Stimulated activated CD8-positive, alpha-beta memory T cell treated with anti-CD3 and anti-CD28 coated beads, Interleukin-12 subunit alpha, Interleukin-12 subunit beta, amount 100 ng/mL, for 4 hours (primary cell): ENCODE measurements around the gene GAPVD1.
"Not testable (repeated sequence)": the region's sequence is repeated elsewhere in the genome, so short reads cannot be mapped to it uniquely, and the experiment has no call there.

ENCODE experiments used
- DNase-seq: peaks from one replicate; pipeline ENCODE4 v3.0.0-alpha.2; 2020; ENCODE audit warnings: low read depth

Gene GAPVD1

GRCh38 chr9:125261501-125262293 lies at the start of gene GAPVD1:
TSS of gene GAPVD1 (plus strand) at chr9:125261826. CDS start at chr9:125298922, 37,096 bp downstream.
- DNase-seq = peak; percentile 85

GRCh38 chr9:125214186-125214585 lies 47.4 kb upstream of the GAPVD1 start:
- no peak for DNase-seq

- no peak for DNase-seq
Measured at GRCh38 chr9:125218621-125219020, 43.0 kb upstream of the GAPVD1 start.

GRCh38 chr9:125224858-125225257 lies 36.8 kb upstream of the GAPVD1 start:
- not testable (repeated sequence) for DNase-seq

- no peak for DNase-seq
Measured at GRCh38 chr9:125227761-125228160, 33.9 kb upstream of the GAPVD1 start.

GRCh38 chr9:125233678-125234077 lies 27.9 kb upstream of the GAPVD1 start:
- no peak for DNase-seq

- DNase-seq = not testable (repeated sequence)
Measured at GRCh38 chr9:125234099-125234498, 27.5 kb upstream of the GAPVD1 start.

- no peak for DNase-seq
Measured at GRCh38 chr9:125235804-125236519, 25.7 kb upstream of the GAPVD1 start.

- DNase-seq = not testable (repeated sequence)
Measured at GRCh38 chr9:125236520-125237159, 25.0 kb upstream of the GAPVD1 start.

- no peak for DNase-seq
Measured at GRCh38 chr9:125238127-125238914, 23.3 kb upstream of the GAPVD1 start.

GRCh38 chr9:125238915-125239446 lies 22.6 kb upstream of the GAPVD1 start:
- DNase-seq = no peak

- DNase-seq = no peak
Measured at GRCh38 chr9:125239631-125240597, 21.7 kb upstream of the GAPVD1 start.

- no peak for DNase-seq
Measured at GRCh38 chr9:125240649-125240999, 21.0 kb upstream of the GAPVD1 start.

- DNase-seq = peak; percentile 99
Measured at GRCh38 chr9:125241000-125241862, 20.4 kb upstream of the GAPVD1 start, which contains the start of gene HSPA5. TSS of gene HSPA5 (minus strand) at chr9:125241343. CDS start at chr9:125241126, 217 bp downstream.

- DNase-seq = no peak
Measured at GRCh38 chr9:125241863-125242739, 19.5 kb upstream of the GAPVD1 start.

GRCh38 chr9:125243792-125244260 lies 17.8 kb upstream of the GAPVD1 start:
- no peak for DNase-seq

GRCh38 chr9:125246261-125246667 lies 15.4 kb upstream of the GAPVD1 start:
- no peak for DNase-seq

- DNase-seq = no peak
Measured at GRCh38 chr9:125254231-125254630, 7.4 kb upstream of the GAPVD1 start.
